GM12872 (cell line): Measurements from ENCODE around the gene FBXW4.

ENCODE experiments used
- TF ChIP-seq, protein P1 (sequence below): IDR thresholded peaks from 3 replicates; pipeline ENCODE4 v1.5.1; 2011; ENCODE audit warnings: low read depth, mild to moderate bottlenecking, low read length, moderate library complexity; ENCODE audit not compliant: insufficient read depth

Gene FBXW4

DNA sequence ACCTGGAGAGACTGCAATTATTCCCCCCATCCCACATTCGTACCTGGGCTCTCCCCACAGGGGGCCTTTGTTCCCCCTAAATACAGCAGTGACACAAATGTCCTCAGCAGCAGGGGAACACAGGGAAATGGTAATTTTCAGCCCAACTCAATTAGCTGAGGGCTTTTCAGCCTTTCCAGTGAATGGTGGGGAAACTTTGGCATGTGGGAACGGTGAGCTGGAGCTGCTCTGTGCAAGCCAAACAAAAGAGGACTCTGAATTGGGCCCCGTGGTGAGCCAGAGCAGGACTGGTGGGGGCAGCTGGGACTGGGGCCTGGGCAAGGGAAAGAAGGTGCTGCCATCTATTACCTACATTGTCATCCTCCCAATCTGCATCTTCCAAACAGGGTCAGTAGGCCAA lies 51.0 kb downstream of the FBXW4 start:
- TF ChIP-seq, protein P1, sequence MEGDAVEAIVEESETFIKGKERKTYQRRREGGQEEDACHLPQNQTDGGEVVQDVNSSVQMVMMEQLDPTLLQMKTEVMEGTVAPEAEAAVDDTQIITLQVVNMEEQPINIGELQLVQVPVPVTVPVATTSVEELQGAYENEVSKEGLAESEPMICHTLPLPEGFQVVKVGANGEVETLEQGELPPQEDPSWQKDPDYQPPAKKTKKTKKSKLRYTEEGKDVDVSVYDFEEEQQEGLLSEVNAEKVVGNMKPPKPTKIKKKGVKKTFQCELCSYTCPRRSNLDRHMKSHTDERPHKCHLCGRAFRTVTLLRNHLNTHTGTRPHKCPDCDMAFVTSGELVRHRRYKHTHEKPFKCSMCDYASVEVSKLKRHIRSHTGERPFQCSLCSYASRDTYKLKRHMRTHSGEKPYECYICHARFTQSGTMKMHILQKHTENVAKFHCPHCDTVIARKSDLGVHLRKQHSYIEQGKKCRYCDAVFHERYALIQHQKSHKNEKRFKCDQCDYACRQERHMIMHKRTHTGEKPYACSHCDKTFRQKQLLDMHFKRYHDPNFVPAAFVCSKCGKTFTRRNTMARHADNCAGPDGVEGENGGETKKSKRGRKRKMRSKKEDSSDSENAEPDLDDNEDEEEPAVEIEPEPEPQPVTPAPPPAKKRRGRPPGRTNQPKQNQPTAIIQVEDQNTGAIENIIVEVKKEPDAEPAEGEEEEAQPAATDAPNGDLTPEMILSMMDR: no peak

DNA sequence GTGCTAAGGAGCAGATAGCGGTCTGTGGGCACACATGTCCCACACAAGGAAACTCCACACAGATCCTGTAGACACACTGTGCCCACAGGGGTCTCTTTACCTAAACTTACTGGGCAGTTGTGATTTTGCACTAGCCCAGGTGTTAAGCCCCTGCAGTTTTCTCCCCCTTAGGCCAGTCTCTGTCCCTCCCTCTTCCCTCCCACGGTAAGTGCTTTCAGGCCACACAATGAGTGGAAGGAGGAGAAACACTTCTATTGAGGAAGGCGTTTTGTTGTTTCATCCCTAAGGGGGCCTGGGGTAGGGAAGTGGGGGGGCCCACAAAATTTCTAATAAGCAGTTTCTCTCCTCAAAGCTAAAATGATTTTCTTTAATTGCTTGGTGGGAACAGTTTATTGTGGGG lies 51.4 kb downstream of the FBXW4 start:
- TF ChIP-seq, protein P1: no peak

DNA sequence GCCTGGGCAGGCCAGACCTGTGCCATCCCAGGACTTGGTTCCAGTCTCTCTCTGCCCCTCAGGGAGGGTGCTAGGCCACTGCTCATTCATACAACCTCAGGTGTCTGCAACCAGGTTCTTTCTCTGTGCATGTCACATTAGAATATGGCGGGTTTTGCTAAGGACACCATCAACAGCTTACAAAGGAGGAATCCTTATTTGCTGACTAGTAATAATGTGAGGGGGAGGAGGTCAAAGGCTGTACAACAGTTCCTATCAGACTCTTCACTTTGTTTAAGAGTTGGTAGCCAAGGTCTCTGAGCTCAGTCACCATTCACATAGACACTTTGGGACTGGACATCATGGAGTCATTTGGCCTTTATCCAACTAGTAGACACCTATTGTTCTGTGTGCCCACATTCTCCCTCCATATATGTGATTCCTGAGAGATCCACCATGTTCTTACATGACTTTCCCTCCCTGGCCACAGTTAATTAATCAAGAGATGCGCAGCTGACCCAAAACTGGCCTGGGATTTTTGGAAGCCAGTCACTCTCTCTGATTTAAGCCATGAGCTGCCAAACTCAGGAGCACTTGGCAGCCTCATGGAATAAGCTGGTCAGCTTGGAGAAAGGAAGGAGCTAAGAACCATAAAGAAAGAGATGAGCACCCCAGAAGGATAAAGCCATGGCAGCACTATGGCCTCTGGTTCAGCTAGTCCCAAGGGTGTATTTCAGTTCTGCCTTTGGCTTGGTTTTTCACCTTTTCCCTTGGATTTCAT lies 55.6 kb downstream of the FBXW4 start:
- TF ChIP-seq, protein P1: no peak

DNA sequence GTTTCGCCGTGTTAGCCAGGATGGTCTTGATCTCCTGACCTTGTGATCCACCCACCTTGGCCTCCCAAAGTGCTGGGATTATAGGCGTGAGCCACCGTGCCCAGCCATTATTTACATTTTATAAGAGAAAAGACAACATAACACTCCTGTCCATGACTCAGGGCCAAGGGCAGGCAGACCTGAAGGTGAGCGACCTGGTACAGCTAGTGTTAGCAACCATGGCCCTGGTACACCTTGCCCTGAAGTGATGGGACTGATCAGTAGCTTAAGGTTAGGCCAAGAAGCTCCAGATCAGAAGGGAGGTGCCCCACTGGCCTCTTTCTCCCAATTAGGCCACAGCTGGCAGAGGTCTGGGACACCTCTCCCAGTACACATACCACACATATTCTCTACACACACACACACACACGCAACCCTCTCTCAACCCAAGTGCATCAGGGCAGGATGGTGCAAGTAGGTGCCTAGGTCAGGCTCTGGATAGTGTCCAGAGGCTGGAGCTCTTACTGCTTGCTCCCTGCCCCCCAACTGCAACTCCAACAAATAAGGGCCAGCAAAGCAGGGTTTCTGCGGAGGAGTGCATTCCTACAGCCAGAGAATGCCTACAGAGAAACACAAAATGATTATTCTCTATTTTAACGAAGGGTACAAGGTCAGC lies 63.0 kb downstream of the FBXW4 start:
- TF ChIP-seq, protein P1: no peak

DNA sequence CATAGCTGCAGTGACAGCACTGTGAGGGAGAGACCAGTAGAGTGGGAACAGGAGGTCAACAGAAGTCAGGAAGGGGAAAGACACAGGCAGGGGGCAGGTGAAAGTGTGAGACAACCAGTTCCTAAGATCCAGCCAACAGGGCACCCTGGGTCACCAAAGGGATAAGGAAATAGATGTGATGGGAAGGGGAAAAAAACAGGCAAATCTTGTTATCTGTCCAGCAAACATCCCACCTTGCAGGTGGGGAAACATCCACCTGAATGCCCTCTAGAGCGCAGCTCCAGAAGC lies 64.4 kb downstream of the FBXW4 start:
- TF ChIP-seq, protein P1: no peak

DNA sequence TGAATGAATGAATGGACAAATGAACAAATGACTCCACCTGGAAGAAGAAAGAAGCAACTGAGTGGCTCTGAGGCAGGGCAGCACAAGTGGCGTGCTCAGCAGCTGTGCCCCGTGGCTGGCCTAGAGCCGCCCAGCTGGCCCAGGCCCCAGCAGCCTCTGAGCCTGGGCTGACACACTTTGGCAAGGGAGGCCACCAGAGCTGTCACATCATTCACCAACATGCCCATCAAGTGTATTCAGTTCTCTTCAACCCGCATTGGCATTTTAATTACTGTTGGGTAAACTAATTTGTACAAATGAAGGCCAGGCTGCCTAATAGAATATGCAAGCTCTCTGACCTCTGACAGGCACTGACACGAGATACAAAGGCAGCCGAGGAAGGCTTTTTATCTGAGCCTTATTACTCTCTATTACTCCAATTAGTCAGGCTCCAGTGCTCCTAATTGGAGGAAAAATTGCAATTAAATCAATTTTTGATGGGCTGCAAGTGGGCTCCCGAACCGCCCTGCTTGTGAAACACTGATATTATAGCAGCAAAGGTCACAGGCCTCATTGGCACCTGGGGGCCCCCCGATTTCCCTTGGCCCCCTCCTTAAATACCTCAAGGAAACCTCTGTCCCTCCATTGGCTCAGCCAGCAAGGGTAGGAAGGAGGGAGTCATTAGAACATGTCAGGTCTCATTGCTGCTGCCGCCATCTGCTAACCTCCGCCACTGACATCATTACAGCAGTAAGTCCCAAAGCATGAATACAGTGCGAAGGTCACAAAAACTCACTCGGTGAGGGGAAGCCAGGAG lies 64.9 kb downstream of the FBXW4 start:
- TF ChIP-seq, protein P1: no peak

DNA sequence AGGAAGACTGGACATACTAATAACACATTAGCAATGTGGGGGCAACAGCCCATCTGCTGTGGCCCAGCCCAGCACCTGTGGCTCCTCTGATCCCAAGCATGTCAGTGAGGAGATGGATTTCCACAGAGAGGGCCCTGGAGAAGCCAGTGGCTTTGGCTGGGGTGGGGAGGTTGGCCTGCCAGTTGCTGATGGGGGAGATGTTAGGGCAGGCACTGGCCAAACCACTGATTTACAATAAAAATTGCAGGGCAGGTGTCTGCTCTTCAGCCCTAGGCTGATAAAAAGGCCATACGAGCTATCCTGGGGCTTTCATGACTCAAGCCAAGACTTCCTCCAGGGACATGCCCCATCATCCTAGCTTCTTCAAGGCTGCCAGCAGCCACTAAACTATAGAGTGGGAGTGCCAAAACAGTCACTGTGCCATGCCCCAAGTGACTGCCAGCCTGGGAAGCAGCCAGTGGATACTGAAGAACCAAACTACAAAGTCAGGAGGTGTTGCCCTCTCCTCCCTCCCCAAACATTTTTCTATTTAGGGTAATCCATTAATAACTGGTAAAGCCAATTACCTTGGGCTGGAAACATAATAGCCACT lies 69.1 kb downstream of the FBXW4 start:
- TF ChIP-seq, protein P1: no peak
